Mesenteric fat pad (tissue), 1 donor: ENCODE measurements around the gene SNCAIP. TPM values are rescaled to one million over a fixed set of nuclear protein-coding genes. Genes with fewer than 3 reads are reported as not detected.

ENCODE experiments used
- DNase-seq: peaks from one replicate; pipeline ENCODE4 v3.0.0-alpha.2; 2020; ENCODE audit warnings: low spot score
- total RNA-seq: library from RNA; stranded (reverse); fragmentation: NEBNext Ultra II Directional; extraction: Animal tissue kit (Norgen Biotek cat#: 25700); gene quantifications from one replicate; pipeline ENCODE4 v1.2.1, GENCODE V29; 2021
- donor health status: DM: yes; HTN: yes; CAD: no.

Gene SNCAIP
- total RNA-seq, 1 donor from 2014 or later, result 3.6 TPM

DNA sequence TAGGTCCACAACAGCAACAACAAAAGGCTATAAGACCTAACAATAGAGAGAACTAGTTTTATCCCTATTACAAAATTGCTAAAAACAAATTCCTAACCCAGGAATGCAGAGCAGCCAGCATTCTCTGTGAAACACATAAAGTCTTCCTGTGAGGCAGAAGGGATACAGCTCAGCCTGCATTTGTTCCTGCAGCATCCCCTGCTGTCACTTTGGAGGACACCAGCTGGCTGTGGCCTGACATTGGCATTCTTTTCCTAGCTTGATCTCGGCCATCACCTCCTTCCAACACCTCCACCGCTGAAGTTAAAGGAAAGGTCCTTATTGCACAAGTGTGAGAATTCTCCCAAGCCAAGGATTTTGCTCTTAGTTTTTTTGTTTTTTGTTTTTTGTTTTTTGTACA is 186.1 kb downstream of the SNCAIP start:
- no peak for DNase-seq

DNA sequence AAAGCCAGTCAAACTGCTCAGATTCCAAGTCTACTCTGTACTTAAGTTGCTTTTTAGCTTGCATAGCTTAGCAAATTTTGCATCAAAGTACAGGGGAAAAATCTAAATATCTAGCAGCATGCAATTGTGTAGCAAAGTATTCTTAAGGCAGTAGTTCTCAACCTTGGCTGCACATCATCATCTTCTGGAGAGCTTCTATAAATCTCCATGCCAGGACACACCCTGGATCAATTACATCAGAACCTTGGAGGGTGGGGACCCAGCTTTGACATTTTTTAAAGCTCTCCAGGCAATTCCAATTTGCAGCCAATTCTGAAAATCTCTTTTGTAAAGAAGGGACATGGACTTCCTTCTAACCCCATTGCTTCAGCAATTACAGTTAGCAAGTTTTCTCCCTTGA is 187.5 kb downstream of the SNCAIP start:
- DNase-seq, result no peak

DNA sequence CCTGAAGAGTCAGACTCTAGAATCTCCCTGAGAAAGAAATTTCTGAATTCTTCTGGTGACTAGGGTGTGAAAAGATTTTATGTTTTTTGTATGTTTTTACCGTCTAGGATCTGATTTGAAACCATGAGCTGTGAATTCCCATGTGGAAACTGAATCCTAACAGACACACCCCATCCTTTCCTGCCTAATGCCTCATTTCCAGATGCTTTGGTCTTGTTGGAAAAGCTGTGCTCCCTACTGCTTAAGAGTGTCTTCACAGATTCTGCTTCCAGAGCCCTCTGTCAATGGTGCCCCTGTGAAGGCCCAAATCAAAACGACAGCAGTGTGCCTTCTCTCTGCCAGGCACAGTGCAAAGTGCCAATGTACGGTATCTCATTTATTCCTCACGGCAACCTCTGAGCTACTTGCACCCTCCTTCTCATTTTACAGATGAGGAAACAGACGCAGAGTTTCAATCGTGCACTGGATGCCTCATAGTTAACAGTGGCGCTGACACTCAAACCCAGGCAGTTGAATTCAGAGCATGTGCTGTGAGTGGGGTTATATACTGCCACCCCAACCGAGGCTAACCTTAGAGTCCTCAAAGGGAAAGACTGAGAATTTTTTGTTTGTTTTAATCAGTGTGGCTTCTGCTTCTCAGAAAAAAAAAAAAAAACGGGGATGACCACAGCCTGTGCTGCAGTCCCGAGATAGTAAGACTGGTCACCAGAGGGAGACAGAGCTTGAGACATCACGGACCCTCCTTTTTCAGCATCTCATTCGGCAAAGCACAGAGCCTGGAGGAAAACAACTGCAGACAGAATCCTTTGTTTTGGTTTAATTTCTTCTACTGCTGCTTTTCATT is 188.4 kb downstream of the SNCAIP start:
- no peak for DNase-seq

DNA sequence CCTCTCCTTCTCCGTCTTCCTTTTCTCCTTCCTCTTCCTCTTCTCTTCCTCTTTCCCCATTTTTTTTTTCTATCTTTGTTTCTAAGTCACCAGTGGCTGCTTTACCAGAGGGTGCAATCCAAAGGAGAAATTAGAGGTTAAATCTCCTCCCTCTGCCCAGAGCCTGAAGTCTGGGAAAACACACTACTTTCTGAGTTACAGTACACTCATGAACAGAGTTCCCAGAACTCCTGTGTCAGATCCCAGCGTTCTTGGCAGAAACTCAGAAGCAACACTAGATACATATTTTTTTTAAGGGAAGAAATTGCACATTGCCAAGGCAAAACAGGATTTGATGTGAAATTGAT is 189.0 kb downstream of the SNCAIP start:
- DNase-seq, result no peak

DNA sequence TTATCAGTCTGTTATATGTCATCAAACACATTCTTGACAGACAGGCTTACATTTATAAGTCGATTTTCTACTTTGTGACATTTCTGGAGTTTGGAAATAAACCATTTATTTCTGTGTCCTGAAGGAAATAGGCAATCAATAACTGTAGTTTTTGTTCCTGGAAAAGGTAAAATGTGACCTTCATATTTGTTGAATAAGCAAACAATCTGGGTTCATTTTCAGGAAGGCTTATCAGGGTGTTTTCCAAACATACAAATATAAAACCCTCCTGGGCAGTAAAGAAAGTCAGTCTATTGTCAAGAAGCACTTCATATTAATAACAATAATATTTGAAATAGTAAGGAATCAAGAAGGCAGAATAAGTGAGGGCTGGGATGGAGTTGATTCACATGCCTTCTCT is 195.0 kb downstream of the SNCAIP start:
- DNase-seq, result no peak

DNA sequence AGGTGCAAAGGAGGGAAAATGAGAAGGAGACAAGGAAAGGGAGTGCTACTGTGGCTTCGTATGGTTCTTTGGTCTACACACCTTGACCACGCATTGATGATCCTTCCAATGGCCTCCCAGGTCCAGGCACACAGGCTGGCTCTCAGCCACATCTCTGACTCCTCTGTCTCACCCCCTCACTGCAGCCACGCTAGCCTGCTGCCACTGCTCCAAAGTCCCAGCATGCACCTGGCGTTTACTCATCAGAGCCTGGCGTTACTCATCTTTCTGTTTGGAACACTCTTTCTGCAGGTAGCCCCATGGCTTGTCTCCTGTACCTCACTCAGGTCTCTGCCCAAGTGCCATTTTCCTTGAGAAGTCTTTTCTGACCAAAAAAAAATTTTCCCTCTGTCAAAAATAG is 195.5 kb downstream of the SNCAIP start:
- DNase-seq, result no peak

DNA sequence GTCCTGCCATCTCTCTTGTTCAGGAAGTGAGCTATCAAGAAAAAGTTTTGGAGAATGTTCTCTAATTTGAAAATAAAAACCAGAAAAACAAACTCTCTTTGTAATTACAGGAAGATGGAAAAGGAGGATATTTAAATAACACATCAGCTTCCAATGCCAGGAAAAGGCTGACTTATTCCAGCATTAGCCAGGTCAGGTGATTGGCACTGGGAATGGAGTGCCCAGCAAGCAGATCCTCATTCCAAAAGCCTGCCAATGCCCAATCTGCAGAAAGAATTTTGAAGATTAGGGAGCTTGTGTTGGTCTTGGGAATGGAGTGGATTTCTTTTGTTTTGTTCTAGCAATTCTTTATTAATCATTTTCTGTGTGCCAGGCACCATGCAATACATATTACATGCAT is 196.6 kb downstream of the SNCAIP start:
- no peak for DNase-seq

Other genes with a start within 250 kb of the SNCAIP start
- 46.3 TPM for gene LOX, start 234.0 kb upstream of the SNCAIP start, total RNA-seq
- 0.26 TPM for gene ZNF474, start 182.7 kb upstream of the SNCAIP start, total RNA-seq